GM12892 (cell line): Measurements from ENCODE around the gene NPAS3.

Source experiments
- DNase-seq: peaks from one replicate; pipeline ENCODE4 v3.0.0; 2011; ENCODE audit not compliant: insufficient read length
- FAIRE-seq: peaks from 2 replicates; lab custom pipeline; 2011; peaks lifted over from hg19 to GRCh38; lab: Jason Lieb, UNC
- POLR2A ChIP-seq: IDR thresholded peaks from 2 replicates; pipeline ENCODE4 v1.6.1; 2011; ENCODE audit warnings: low read depth, low read length, control low read depth
- POLR2AphosphoS5 ChIP-seq: IDR thresholded peaks from 2 replicates; pipeline ENCODE4 v1.6.1; 2011; ENCODE audit warnings: low read depth, low read length, control low read depth
- TAF1 ChIP-seq: IDR thresholded peaks from 2 replicates; pipeline ENCODE4 v1.6.1; 2011; ENCODE audit warnings: low read depth, mild to moderate bottlenecking, control low read depth, low read length, borderline replicate concordance

Gene NPAS3

DNA sequence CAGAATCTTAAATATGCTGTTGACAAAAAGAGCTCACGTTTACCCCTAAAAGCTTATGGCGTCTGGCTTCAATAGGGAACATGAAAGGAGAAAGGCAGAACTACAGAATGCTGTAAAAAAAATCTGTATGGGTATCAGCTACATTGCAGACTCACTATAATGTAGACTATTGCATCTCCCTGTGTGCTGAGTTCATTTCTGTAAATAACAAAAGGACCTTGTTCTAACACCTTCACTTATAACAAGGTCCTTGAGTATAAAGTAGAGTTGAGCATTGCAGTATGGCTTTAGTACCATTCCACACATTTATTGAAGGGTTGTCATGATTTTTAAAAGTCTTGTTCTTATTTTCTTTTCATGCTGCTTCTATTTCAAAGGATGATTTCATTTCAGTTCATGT, 165.3 kb downstream of the NPAS3 start:
- FAIRE-seq (no peak), DNase-seq (no peak)

DNA sequence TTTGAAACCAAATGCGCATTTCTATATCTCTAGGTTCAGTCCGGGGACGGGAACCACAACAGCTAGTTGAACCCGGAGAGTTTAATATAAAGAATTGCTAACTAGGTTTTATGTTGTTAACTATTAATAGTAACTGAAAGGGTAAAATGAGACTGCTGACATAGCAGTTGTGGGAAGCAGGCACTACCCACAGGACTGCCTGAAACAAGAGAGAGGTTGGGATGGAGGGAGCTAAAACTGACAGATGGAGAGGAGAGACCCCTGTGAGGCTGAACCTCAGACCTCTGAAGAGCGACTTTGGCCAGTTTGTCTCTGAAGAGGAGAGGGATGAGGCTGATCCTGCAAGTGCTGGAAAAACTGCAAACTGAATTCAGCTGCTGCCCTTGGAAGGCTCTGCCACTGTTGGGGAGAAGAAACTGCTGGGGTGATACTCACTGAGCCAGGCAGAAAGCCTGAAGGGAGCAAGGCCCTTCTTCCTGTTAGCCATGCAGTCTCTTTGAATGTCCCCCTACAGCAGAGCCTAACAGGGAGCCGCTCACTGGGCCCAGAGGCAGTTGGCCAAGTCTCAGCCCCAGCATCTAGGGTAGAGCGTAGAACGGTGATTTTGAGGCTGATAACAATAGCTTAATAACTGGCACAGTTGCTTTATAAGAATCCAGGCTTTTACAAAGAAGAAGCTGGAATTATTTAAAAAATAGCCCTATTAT, 172.2 kb downstream of the NPAS3 start:
- TF ChIP-seq POLR2AphosphoS5 = no peak
- no peak for TF ChIP-seq TAF1
- TF ChIP-seq POLR2A = no peak
- DNase-seq (no peak), FAIRE-seq (no peak)

More for the DNA sequence above, 165.3 kb downstream of the NPAS3 start:
- TF ChIP-seq POLR2AphosphoS5 = no peak
- TF ChIP-seq POLR2A = no peak
- TF ChIP-seq TAF1 = no peak

GRCh38 chr14:33114331-33114730, 175.7 kb downstream of the NPAS3 start:
- FAIRE-seq = no peak
- TF ChIP-seq POLR2A (no peak), POLR2AphosphoS5 (no peak), TAF1 (no peak)
- DNase-seq = no peak

GRCh38 chr14:33118668-33119067, 180.0 kb downstream of the NPAS3 start:
- no peak for FAIRE-seq
- no peak for DNase-seq
- TF ChIP-seq POLR2AphosphoS5 (no peak), POLR2A (no peak)

DNA sequence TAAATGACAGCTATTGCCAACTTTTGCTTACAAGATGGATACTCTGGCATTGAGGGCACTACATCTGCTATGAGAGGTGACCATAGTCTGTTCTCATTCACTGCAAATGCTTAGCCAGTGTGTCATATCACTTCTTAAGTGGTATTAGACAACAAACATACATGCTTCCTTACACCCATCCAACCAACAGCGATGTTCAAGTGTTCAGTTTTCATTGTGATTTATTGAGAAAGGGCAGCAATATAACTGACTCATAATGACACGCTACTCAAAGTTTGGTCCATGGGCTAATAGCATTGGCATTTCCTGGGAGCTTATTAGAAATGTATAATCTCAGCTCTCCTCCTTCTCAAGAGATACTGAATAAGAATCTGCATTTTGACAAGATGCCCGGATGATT, 181.7 kb downstream of the NPAS3 start:
- TF ChIP-seq POLR2A (no peak), POLR2AphosphoS5 (no peak), TAF1 (no peak)
- FAIRE-seq (no peak), DNase-seq (no peak)

- no peak for DNase-seq
- no peak for FAIRE-seq
- no peak for TF ChIP-seq POLR2AphosphoS5
- TF ChIP-seq POLR2A = no peak
- no peak for TF ChIP-seq TAF1
Observed at GRCh38 chr14:33120966-33121365, 182.3 kb downstream of the NPAS3 start.

DNA sequence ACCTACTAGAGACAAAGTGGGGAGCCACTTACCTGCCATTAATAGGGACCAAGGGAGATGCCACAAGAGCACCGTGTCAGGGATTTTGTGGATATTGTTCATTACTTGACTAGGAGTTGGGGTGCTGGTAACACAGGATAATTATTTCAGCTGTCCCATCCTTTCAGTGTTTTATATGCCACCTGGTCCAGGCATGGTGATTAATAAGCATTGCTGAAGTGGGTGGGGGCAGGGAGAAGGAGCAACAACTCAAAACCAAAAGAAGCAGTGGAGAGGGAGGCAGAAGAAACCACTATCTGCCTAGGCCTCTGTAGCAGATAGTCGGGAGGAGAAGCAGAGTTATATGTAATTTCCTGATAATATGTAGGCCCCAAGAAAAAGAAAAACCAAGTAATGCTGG, 184.6 kb downstream of the NPAS3 start:
- FAIRE-seq (no peak), DNase-seq (no peak)
- TF ChIP-seq TAF1 = no peak

DNA sequence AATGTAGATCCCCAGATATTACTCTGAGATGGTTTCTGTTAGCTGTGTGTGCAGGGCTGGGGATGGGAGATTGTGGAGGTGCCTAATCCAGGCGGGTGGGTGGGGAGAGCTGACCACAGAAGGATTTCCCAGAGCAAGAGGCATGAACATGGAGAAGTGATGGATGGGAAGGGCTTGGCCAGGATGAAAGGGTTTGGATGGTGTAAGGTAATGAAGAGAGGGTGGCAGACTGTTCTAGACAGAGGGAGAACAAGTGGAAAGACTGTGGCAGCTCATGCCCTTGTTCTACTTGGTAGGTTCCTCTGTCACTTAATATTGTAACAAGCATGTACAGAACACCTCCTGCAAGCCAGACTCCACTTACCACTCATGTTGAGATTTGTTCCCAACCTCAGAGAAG, 187.8 kb downstream of the NPAS3 start:
- no peak for FAIRE-seq
- TF ChIP-seq POLR2AphosphoS5 (no peak), TAF1 (no peak), POLR2A (no peak)
- no peak for DNase-seq

DNA sequence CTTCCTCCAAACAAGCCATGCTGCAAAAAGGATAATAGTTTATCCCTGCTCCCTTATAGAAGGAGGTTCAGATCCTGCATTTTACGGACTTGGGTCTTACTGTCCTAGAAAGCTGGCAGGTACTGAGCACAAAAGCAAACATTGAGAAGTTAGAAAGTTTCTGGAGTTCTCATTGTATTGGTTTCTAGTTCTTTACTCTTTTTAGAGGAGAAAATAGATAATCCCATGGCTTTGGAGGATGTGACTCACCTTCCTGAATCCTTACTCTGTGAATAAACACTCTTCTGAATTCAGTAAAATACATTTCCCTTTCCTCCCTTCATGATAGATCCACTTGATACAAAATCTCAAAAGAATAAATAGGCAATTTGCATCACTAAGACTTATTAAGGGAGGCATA, 188.9 kb downstream of the NPAS3 start:
- no peak for DNase-seq
- FAIRE-seq = no peak
- TF ChIP-seq TAF1 = no peak
- no peak for TF ChIP-seq POLR2AphosphoS5

DNA sequence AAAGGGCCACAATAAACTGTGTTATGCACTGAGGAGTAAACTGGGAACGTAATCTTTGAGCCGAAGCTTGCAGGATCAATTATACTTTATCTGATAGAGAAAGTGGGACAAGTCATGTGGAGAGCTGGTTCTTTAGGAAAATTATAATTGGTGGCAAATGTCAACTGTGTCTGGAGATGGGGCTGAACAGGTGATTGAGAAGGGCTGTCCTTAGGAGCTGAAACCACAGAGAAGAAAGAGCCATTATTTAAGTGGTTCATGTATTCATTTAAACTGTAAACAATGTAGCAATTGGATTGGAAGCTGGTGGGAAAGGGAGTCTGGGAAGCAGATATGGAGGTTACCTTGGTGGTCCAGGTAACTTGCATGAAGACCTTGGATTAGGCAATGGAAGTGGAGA, 193.1 kb downstream of the NPAS3 start:
- DNase-seq = no peak
- FAIRE-seq = no peak
- TF ChIP-seq POLR2AphosphoS5 = no peak
- no peak for TF ChIP-seq TAF1
- no peak for TF ChIP-seq POLR2A

DNA sequence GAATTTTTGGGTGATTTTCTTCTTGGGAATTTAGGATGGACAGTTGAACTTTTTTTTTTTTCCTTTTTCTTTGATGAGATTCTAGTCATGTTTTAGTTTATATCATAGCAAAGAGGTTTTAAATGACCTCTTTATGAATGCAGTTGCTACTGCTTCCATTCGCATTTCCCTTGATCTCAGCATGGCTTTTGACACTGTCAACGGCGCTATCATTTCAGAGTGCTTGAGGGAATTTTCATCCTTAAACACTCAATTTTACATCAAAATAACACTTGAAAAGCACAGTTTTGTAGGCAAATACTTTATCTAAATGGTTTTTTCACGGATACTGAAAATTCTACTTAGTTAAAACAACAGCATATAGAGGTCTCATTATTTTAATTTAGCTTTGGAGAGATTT, 195.5 kb downstream of the NPAS3 start:
- TF ChIP-seq POLR2A (no peak), TAF1 (no peak), POLR2AphosphoS5 (no peak)
- FAIRE-seq = no peak
- DNase-seq = no peak

DNA sequence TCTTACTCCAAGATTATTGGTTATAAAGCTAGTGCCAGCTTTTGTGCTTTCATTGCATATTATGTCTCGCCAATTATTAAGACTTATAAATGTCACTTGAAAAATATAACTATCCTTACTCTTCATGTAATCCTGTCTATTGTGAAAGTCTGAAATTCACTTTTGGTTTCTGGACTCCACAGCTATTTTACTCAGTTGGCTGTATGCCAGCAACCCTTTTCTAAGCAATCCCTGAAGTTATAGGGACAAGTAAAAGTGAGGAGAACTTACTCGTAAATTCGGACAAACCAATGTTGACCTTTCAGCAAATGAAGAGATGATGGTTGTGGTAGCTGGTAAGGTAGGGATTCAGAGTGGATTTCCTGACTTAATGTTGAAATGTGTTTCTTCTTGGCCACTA, 196.3 kb downstream of the NPAS3 start:
- TF ChIP-seq POLR2A (no peak), POLR2AphosphoS5 (no peak), TAF1 (no peak)
- DNase-seq = no peak
- no peak for FAIRE-seq
